Fibroblast of pulmonary artery (primary cell): ENCODE results near the gene PNPLA2.

Source experiments
- DNase-seq: peaks from one replicate; pipeline ENCODE4 v3.0.0-alpha.2; 2010; ENCODE audit warnings: low read depth
- H3K4me3 ChIP-seq: replicated peaks from 2 replicates; pipeline ENCODE4 v1.5.1; 2011; ENCODE audit warnings: low read depth, mild to moderate bottlenecking, control low read depth, low read length, moderate library complexity
- CTCF ChIP-seq: IDR thresholded peaks from 2 replicates; pipeline ENCODE4 v1.5.1; 2011; ENCODE audit warnings: mild to moderate bottlenecking, control low read depth, low read length, inconsistent platforms; ENCODE audit errors: missing control alignments

The PNPLA2 gene

GRCh38 chr11:778976-779954 lies 39.4 kb upstream of the PNPLA2 start:
- DNase-seq: no peak
- H3K4me3 ChIP-seq: no peak overlapping the region
- no peak for TF ChIP-seq CTCF

- TF ChIP-seq CTCF: no peak
- DNase-seq: no peak
- H3K4me3 ChIP-seq: no peak overlapping the region
Measured at GRCh38 chr11:779955-780532, 38.7 kb upstream of the PNPLA2 start.

GRCh38 chr11:782264-783174 lies 36.2 kb upstream of the PNPLA2 start:
- no peak overlapping the region for H3K4me3 ChIP-seq
- TF ChIP-seq CTCF: no peak
- DNase-seq: no peak

GRCh38 chr11:783581-784015 lies 35.1 kb upstream of the PNPLA2 start:
- DNase-seq: peak; percentile 83
- peak; percentile 86 for TF ChIP-seq CTCF
- H3K4me3 ChIP-seq: no peak overlapping the region

GRCh38 chr11:786235-787083 lies 32.3 kb upstream of the PNPLA2 start:
- TF ChIP-seq CTCF: no peak
- no peak overlapping the region for H3K4me3 ChIP-seq
- no peak for DNase-seq

GRCh38 chr11:787084-787675 lies 31.5 kb upstream of the PNPLA2 start:
- H3K4me3 ChIP-seq: no peak overlapping the region
- DNase-seq: no peak
- no peak for TF ChIP-seq CTCF
